H9 (cell line): ENCODE data around the gene ASIC4. TPM values are rescaled to one million over a fixed set of nuclear protein-coding genes. Genes with fewer than 3 reads are reported as not detected.

Experiments used
- DNase-seq: peaks from one replicate; pipeline ENCODE4 v3.0.0-alpha.2; 2017
- H2AFZ ChIP-seq: one replicate; pipeline ENCODE4 v1.6.1; 2013; ENCODE audit warnings: mild to moderate bottlenecking, low read length, control low read depth, moderate library complexity
- H2AK5ac ChIP-seq: 2 replicates; pipeline ENCODE4 v1.6.1; 2013; ENCODE audit warnings: low read length, control low read depth, mixed read lengths; ENCODE audit not compliant: insufficient read length
- H2BK120ac ChIP-seq: one replicate; pipeline ENCODE4 v1.6.1; 2013; ENCODE audit warnings: low read depth, mild to moderate bottlenecking, low read length, control low read depth, inconsistent platforms; ENCODE audit not compliant: poor library complexity, severe bottlenecking
- H2BK12ac ChIP-seq: 2 replicates; pipeline ENCODE4 v1.6.1; 2013; ENCODE audit warnings: low read length, control low read depth, mixed read lengths, low read depth; ENCODE audit not compliant: insufficient read length
- H2BK15ac ChIP-seq: 2 replicates; pipeline ENCODE4 v1.6.1; 2013; ENCODE audit warnings: low read depth, low read length, control low read depth
- H2BK20ac ChIP-seq: one replicate; pipeline ENCODE4 v1.6.1; 2013; ENCODE audit warnings: low read depth, mild to moderate bottlenecking, low read length, control low read depth, inconsistent platforms; ENCODE audit not compliant: poor library complexity, severe bottlenecking
- H2BK5ac ChIP-seq: 2 replicates; pipeline ENCODE4 v1.6.1; 2013; ENCODE audit warnings: low read length, control low read depth, mixed read lengths; ENCODE audit not compliant: insufficient read length
- H3K14ac ChIP-seq: 2 replicates; pipeline ENCODE4 v1.6.1; 2013; ENCODE audit warnings: low read length, control low read depth; ENCODE audit not compliant: insufficient read depth
- H3K18ac ChIP-seq: 2 replicates; pipeline ENCODE4 v1.6.1; 2013; ENCODE audit warnings: low read depth, mild to moderate bottlenecking, mixed read lengths, low read length, control low read depth; ENCODE audit not compliant: insufficient read length
- H3K23ac ChIP-seq: 2 replicates; pipeline ENCODE4 v1.6.1; 2013; ENCODE audit warnings: low read length, control low read depth, mixed read lengths, low read depth; ENCODE audit not compliant: insufficient read length
- H3K23me2 ChIP-seq: 2 replicates; pipeline ENCODE4 v1.6.1; 2013; ENCODE audit warnings: low read depth, mild to moderate bottlenecking, mixed read lengths, low read length, control low read depth; ENCODE audit not compliant: insufficient read length, poor library complexity, severe bottlenecking
- H3K27ac ChIP-seq: 2 replicates; pipeline ENCODE4 v1.5.1; 2013; ENCODE audit warnings: low read length, control low read depth, mixed read lengths, low read depth; ENCODE audit not compliant: insufficient read length
- H3K27me3 ChIP-seq: 2 replicates; pipeline ENCODE4 v1.6.1; 2013; ENCODE audit warnings: low read length, control low read depth, inconsistent platforms; ENCODE audit not compliant: insufficient read depth
- H3K4ac ChIP-seq: 2 replicates; pipeline ENCODE4 v1.6.1; 2013; ENCODE audit warnings: low read depth, mild to moderate bottlenecking, control low read depth, inconsistent platforms, low read length, moderate library complexity
- H3K4me1 ChIP-seq: 2 replicates; pipeline ENCODE4 v1.6.1; 2013; ENCODE audit warnings: low read length, control low read depth, inconsistent platforms; ENCODE audit not compliant: insufficient read depth
- H3K4me2 ChIP-seq: 2 replicates; pipeline ENCODE4 v1.6.1; 2013; ENCODE audit warnings: low read length, control low read depth, mixed read lengths; ENCODE audit not compliant: insufficient read length, insufficient read depth
- H3K56ac ChIP-seq: 2 replicates; pipeline ENCODE4 v1.6.1; 2013; ENCODE audit warnings: low read depth, mild to moderate bottlenecking, mixed read lengths, low read length, control low read depth; ENCODE audit not compliant: insufficient read length
- H3K79me1 ChIP-seq: 2 replicates; pipeline ENCODE4 v1.6.1; 2013; ENCODE audit warnings: low read depth, mild to moderate bottlenecking, moderate library complexity, low read length, control low read depth, inconsistent platforms; ENCODE audit not compliant: insufficient read depth, poor library complexity, severe bottlenecking
- H3K79me2 ChIP-seq: 2 replicates; pipeline ENCODE4 v1.6.1; 2013; ENCODE audit warnings: low read length, control low read depth, inconsistent platforms; ENCODE audit not compliant: insufficient read depth
- H3K9ac ChIP-seq: 2 replicates; pipeline ENCODE4 v1.6.1; 2013; ENCODE audit warnings: low read length, control low read depth, mixed read lengths; ENCODE audit not compliant: insufficient read length; ENCODE audit errors: extremely low read depth
- H3K9me3 ChIP-seq: one replicate; pipeline ENCODE4 v1.6.1; 2013; ENCODE audit warnings: low read depth, low read length, inconsistent platforms; ENCODE audit not compliant: control insufficient read depth
- H3T11ph ChIP-seq: one replicate; pipeline ENCODE4 v1.6.1; 2013; ENCODE audit warnings: mild to moderate bottlenecking, low read length, control low read depth, inconsistent platforms
- H4K20me1 ChIP-seq: one replicate; pipeline ENCODE4 v1.6.1; 2013; ENCODE audit not compliant: control insufficient read depth, insufficient read length, insufficient read depth
- H4K5ac ChIP-seq: 2 replicates; pipeline ENCODE4 v1.6.1; 2013; ENCODE audit warnings: low read depth, mild to moderate bottlenecking, mixed read lengths, low read length, control low read depth; ENCODE audit not compliant: insufficient read length
- H4K8ac ChIP-seq: replicated peaks from 2 replicates; pipeline ENCODE4 v1.6.1; 2013; ENCODE audit warnings: low read length, control low read depth, mixed read lengths, low read depth; ENCODE audit not compliant: insufficient read length
- H4K91ac ChIP-seq: 2 replicates; pipeline ENCODE4 v1.6.1; 2013; ENCODE audit warnings: low read depth, mild to moderate bottlenecking, moderate library complexity, mixed read lengths, low read length, control low read depth; ENCODE audit not compliant: insufficient read length
- H3K27ac Mint-ChIP-seq, 3 experiments: 2 replicates in 2 of 3; 3 replicates in 1 of 3; pipeline ENCODE4 v1.8.0; 2020 to 2021; ENCODE audit warnings: mixed read lengths in 3 of 3, mild to moderate bottlenecking in 1 of 3, moderate library complexity in 1 of 3
- H3K27me3 Mint-ChIP-seq: 2 replicates; pipeline ENCODE4 v1.8.0; 2021; ENCODE audit warnings: low read depth, mild to moderate bottlenecking, moderate library complexity, mixed read lengths
- H3K36me3 Mint-ChIP-seq, 3 experiments: 2 replicates in 2 of 3; 3 replicates in 1 of 3; pipeline ENCODE4 v1.8.0; 2020 to 2021; ENCODE audit warnings: low read depth in 3 of 3, mixed read lengths in 3 of 3; ENCODE audit not compliant: insufficient read depth in 1 of 3
- H3K4me1 Mint-ChIP-seq, 2 experiments: 2 replicates each; pipeline ENCODE4 v1.8.0; 2020; ENCODE audit warnings: mixed read lengths in 2 of 2
- H3K4me3 Mint-ChIP-seq, 2 experiments: 2 replicates in 1 of 2; 3 replicates in 1 of 2; pipeline ENCODE4 v1.8.0; 2020 to 2021; ENCODE audit warnings: mild to moderate bottlenecking in 2 of 2, mixed read lengths in 2 of 2, moderate library complexity in 1 of 2
- H3K9me3 Mint-ChIP-seq, 2 experiments: 2 replicates in 1 of 2; 3 replicates in 1 of 2; pipeline ENCODE4 v1.8.0; 2020; ENCODE audit warnings: mild to moderate bottlenecking in 2 of 2, mixed read lengths in 2 of 2, moderate library complexity in 1 of 2
- WGBS: extraction: QIAGEN DNeasy Blood & Tissue Kit; methylation state at CpG from one replicate; pipeline ENCODE4 v1.1.7; 2013; ENCODE audit warnings: missing lambda C conversion rate, low lambda C conversion rate, mixed read lengths; ENCODE audit not compliant: insufficient read length; ENCODE audit errors: extremely low coverage; 5-methylcytosine and 5-hydroxymethylcytosine counted together
- total RNA-seq: library from RNA; stranded (reverse); gene quantifications from 2 replicates; pipeline ENCODE4 v1.2.1, GENCODE V29; 2021
- TF ChIP-seq, protein P1 (sequence below): fragments of 200-600 bp; sonication (generic); conservative IDR thresholded peaks from 3 replicates; pipeline ENCODE4 v1.8.0; 2021; ENCODE audit warnings: antibody characterized with exemption, mild to moderate bottlenecking

Gene ASIC4
- total RNA-seq, 1 experiment from 2014 or later: 0.37 TPM

DNA sequence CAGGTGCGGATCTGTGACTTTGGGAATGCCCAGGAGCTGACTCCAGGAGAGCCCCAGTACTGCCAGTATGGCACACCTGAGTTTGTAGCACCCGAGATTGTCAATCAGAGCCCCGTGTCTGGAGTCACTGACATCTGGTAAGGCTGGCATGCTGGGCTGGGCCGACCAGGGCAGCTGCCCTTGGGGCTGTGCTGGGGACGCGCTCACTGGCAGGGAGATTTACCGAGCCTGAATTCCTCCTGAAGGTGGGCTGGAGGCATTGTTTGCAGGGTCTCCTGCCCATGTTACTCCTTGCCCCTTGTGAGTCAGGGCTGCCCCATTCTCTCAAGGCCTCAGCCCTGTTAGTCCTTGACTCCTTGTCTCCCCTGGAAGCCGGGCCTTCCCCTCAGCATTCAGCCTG is 34.3 kb upstream of the ASIC4 start:
- H3K14ac ChIP-seq: no peak overlapping the region
- TF ChIP-seq, protein P1, sequence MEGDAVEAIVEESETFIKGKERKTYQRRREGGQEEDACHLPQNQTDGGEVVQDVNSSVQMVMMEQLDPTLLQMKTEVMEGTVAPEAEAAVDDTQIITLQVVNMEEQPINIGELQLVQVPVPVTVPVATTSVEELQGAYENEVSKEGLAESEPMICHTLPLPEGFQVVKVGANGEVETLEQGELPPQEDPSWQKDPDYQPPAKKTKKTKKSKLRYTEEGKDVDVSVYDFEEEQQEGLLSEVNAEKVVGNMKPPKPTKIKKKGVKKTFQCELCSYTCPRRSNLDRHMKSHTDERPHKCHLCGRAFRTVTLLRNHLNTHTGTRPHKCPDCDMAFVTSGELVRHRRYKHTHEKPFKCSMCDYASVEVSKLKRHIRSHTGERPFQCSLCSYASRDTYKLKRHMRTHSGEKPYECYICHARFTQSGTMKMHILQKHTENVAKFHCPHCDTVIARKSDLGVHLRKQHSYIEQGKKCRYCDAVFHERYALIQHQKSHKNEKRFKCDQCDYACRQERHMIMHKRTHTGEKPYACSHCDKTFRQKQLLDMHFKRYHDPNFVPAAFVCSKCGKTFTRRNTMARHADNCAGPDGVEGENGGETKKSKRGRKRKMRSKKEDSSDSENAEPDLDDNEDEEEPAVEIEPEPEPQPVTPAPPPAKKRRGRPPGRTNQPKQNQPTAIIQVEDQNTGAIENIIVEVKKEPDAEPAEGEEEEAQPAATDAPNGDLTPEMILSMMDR: no peak
- no peak overlapping the region for H3K4ac ChIP-seq
- no CpG with 5 or more reads among the region's 8 CpGs for WGBS
- H4K20me1 ChIP-seq: no peaks in the 10 kb centered on the region
- H4K5ac ChIP-seq: no peak overlapping the region
- no peak overlapping the region for H3K18ac ChIP-seq
- H3K56ac ChIP-seq: no peak overlapping the region
- no peak overlapping the region for H3K9ac ChIP-seq
- H3K23me2 ChIP-seq: peaks cover 2% of the 10 kb centered on the region
- H2BK120ac ChIP-seq: no peak overlapping the region
- H3K23ac ChIP-seq: no peak overlapping the region
- Mint-ChIP-seq H3K36me3 (peaks cover 0 to 4% (median 3%) of the 10 kb centered on the region in 3 experiments; a peak in 4 of 7 replicates), H3K27ac (no peak overlapping the region), H3K9me3 (no peaks in the 10 kb centered on the region; a peak in 1 of 5 replicates), H3K4me3 (no peak overlapping the region), H3K27me3 (peaks cover 29% of the 10 kb centered on the region), H3K4me1 (peaks cover 20 to 32% of the 10 kb centered on the region in 2 experiments)
- no peaks in the 10 kb centered on the region for H3K4me1 ChIP-seq
- no peak overlapping the region for H2BK12ac ChIP-seq
- H2BK5ac ChIP-seq: no peak overlapping the region
- DNase-seq: no peak
- no peak overlapping the region for H2AFZ ChIP-seq
- no peak overlapping the region for H4K8ac ChIP-seq
- H2BK15ac ChIP-seq: no peak overlapping the region
- H4K91ac ChIP-seq: no peak overlapping the region
- no peak overlapping the region for H3K27ac ChIP-seq
- H3K4me2 ChIP-seq: no peak overlapping the region
- H3T11ph ChIP-seq: no peak overlapping the region
- H3K27me3 ChIP-seq: peaks cover 8% of the 10 kb centered on the region; the same call in 1 of the 2 replicates
- H3K79me1 ChIP-seq: no peaks in the 10 kb centered on the region
- no peak overlapping the region for H2AK5ac ChIP-seq
- no peaks in the 10 kb centered on the region for H3K79me2 ChIP-seq
- H2BK20ac ChIP-seq: no peak overlapping the region
- H3K9me3 ChIP-seq: no peaks in the 10 kb centered on the region
